ENCODE data around the gene RICTOR. TPM values are rescaled to one million over a fixed set of nuclear protein-coding genes. Genes with fewer than 3 reads are reported as not detected.

The RICTOR gene
- total RNA-seq, 1 experiment from 2014 or later = 21.7 TPM

- no TSS peak for BruUV-seq (replicated peaks)
- H3K9me3 ChIP-seq (ENCODE audit: control insufficient read depth in 1 of 2, insufficient read depth in 1 of 2, low read depth in 1 of 2, low read length in 2 of 2) = no peaks in the 10 kb centered on the region
These were observed 133.9 kb downstream of the RICTOR start for GRCh38 chr5:38940230-38940858.

GRCh38 chr5:38938973-38939372 lies 135.2 kb downstream of the RICTOR start:
- RAD21 ChIA-PET (ENCODE audit: low non-redundant PET in 1 of 2, low total read pairs in 2 of 2, uncharacterized antibody in 2 of 2, unreplicated experiment in 2 of 2) = no interaction called here
- Histone ChIP-seq H3K27me3 (ENCODE audit: insufficient read depth, low read length) (no peaks in the 10 kb centered on the region), H3K9me3 (ENCODE audit: control insufficient read depth in 1 of 2, insufficient read depth in 1 of 2, low read depth in 1 of 2, low read length in 2 of 2) (no peaks in the 10 kb centered on the region), H3K79me2 (ENCODE audit: insufficient read depth, low read length) (no peaks in the 10 kb centered on the region), H3K4me1 (ENCODE audit: control insufficient read depth in 1 of 2, insufficient read depth in 2 of 2, low read length in 2 of 2) (no peaks in the 10 kb centered on the region), H3K4me3 (replicated peaks in 1 of 2; ENCODE audit: low read depth in 1 of 2, low read length in 2 of 2) (no peak overlapping the region), H3K4me2 (ENCODE audit: low read length) (no peak overlapping the region), H3K9me2 (ENCODE audit: insufficient read depth) (no peaks in the 10 kb centered on the region), H3K9ac (ENCODE audit: low read length) (no peak overlapping the region), H3K27ac (ENCODE audit: low read depth, low read length) (no peak overlapping the region), H2AFZ (ENCODE audit: low read depth, low read length, poor library complexity, severe bottlenecking) (no peak overlapping the region), H4K20me1 (ENCODE audit: insufficient read depth) (no peaks in the 10 kb centered on the region), H3K36me3 (ENCODE audit: control insufficient read depth in 1 of 2, insufficient read depth in 2 of 2, low read length in 2 of 2) (peaks cover 3 to 11% of the 10 kb centered on the region in 2 experiments; a peak in 2 of 4 replicates)
- no TSS peak for BruUV-seq (replicated peaks)
- ATAC-seq = no peak
- intact Hi-C loops (cut with micrococcal nuclease) = no loop called here
- CTCF ChIA-PET = no interaction called here
- POLR2A ChIA-PET = no interaction called here
- TF ChIP-seq, protein P1, sequence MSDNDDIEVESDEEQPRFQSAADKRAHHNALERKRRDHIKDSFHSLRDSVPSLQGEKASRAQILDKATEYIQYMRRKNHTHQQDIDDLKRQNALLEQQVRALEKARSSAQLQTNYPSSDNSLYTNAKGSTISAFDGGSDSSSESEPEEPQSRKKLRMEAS (IDR thresholded peaks at IDR 0.05) = no peak
- no peak for TF ChIP-seq CEBPB (IDR thresholded peaks at IDR 0.05; ENCODE audit: low read depth)
- no peak for TF ChIP-seq ZNF274 (IDR thresholded peaks at IDR 0.05; ENCODE audit: low read depth, low read length)
- no peak for TF ChIP-seq FOSL1 (IDR thresholded peaks at IDR 0.05; ENCODE audit: low read depth)
- TF ChIP-seq EZH2phosphoT487 (IDR thresholded peaks at IDR 0.05; ENCODE audit: borderline replicate concordance) = no peak
- TF ChIP-seq EZH2 (IDR thresholded peaks at IDR 0.05) = no peak
- no peak for TF ChIP-seq POLR2A (IDR thresholded peaks at IDR 0.05; ENCODE audit: borderline replicate concordance, extremely low read depth, insufficient read depth, insufficient read length)
- no peak for TF ChIP-seq ELF1 (IDR thresholded peaks at IDR 0.05; ENCODE audit: borderline replicate concordance, low read depth)
- no peak for TF ChIP-seq REST (IDR thresholded peaks at IDR 0.05; ENCODE audit: low read depth)
- no peak for TF ChIP-seq ATF3 (IDR thresholded peaks at IDR 0.05)
- no peak for TF ChIP-seq CBX3 (IDR thresholded peaks at IDR 0.05; ENCODE audit: low read depth)
- no peak for DNase-seq (ENCODE audit: low read depth, low spot score)

More at GRCh38 chr5:38940230-38940858, 133.9 kb downstream of the RICTOR start:
- no peak overlapping the region for H2AFZ ChIP-seq (ENCODE audit: low read depth, low read length, poor library complexity, severe bottlenecking)
- DNase-seq (ENCODE audit: low read depth, low spot score) (no peak), ATAC-seq (no peak)
- no peak overlapping the region for H3K9ac ChIP-seq (ENCODE audit: low read length)
- ChIA-PET RAD21 (ENCODE audit: low non-redundant PET in 1 of 2, low total read pairs in 2 of 2, uncharacterized antibody in 2 of 2, unreplicated experiment in 2 of 2) (no interaction called here), POLR2A (no interaction called here), CTCF (no interaction called here)
- peaks cover 7 to 12% of the 10 kb centered on the region in 2 experiments; a peak in 2 of 4 replicates for H3K36me3 ChIP-seq (ENCODE audit: control insufficient read depth in 1 of 2, insufficient read depth in 2 of 2, low read length in 2 of 2)
- intact Hi-C loops (cut with micrococcal nuclease) = no loop called here
- no peaks in the 10 kb centered on the region for H3K9me2 ChIP-seq (ENCODE audit: insufficient read depth)
- H3K27me3 ChIP-seq (ENCODE audit: insufficient read depth, low read length) = no peaks in the 10 kb centered on the region
- H3K79me2 ChIP-seq (ENCODE audit: insufficient read depth, low read length) = no peaks in the 10 kb centered on the region
- no peaks in the 10 kb centered on the region for H4K20me1 ChIP-seq (ENCODE audit: insufficient read depth)
- H3K4me1 ChIP-seq (ENCODE audit: control insufficient read depth in 1 of 2, insufficient read depth in 2 of 2, low read length in 2 of 2) = no peaks in the 10 kb centered on the region
- no peak overlapping the region for H3K4me3 ChIP-seq (replicated peaks in 1 of 2; ENCODE audit: low read depth in 1 of 2, low read length in 2 of 2)
- no peak overlapping the region for H3K4me2 ChIP-seq (ENCODE audit: low read length)
- H3K27ac ChIP-seq (ENCODE audit: low read depth, low read length) = no peak overlapping the region
- no peak for TF ChIP-seq EGR1 (IDR thresholded peaks at IDR 0.05; ENCODE audit: low read depth)
- TF ChIP-seq RAD21 (IDR thresholded peaks at IDR 0.05; ENCODE audit: low read depth) = no peak
- TF ChIP-seq, protein P1 (IDR thresholded peaks at IDR 0.05) = no peak
- TF ChIP-seq SP1 (IDR thresholded peaks at IDR 0.05; ENCODE audit: low read depth) = no peak
- no peak for TF ChIP-seq JUND (IDR thresholded peaks at IDR 0.05)
- TF ChIP-seq CEBPB (IDR thresholded peaks at IDR 0.05; ENCODE audit: low read depth) = no peak
- TF ChIP-seq ZNF274 (IDR thresholded peaks at IDR 0.05; ENCODE audit: low read depth, low read length) = no peak
- TF ChIP-seq ZFX (IDR thresholded peaks at IDR 0.05) = no peak
- no peak for TF ChIP-seq FOSL1 (IDR thresholded peaks at IDR 0.05; ENCODE audit: low read depth)
